ENCODE results near the gene CNGA2.

Gene CNGA2

GRCh38 chrX:151753313-151754046 is 18.9 kb downstream of the CNGA2 start:
- DNase-seq = no peak

GRCh38 chrX:151754047-151754429 is 19.5 kb downstream of the CNGA2 start:
- DNase-seq = no peak

DNA sequence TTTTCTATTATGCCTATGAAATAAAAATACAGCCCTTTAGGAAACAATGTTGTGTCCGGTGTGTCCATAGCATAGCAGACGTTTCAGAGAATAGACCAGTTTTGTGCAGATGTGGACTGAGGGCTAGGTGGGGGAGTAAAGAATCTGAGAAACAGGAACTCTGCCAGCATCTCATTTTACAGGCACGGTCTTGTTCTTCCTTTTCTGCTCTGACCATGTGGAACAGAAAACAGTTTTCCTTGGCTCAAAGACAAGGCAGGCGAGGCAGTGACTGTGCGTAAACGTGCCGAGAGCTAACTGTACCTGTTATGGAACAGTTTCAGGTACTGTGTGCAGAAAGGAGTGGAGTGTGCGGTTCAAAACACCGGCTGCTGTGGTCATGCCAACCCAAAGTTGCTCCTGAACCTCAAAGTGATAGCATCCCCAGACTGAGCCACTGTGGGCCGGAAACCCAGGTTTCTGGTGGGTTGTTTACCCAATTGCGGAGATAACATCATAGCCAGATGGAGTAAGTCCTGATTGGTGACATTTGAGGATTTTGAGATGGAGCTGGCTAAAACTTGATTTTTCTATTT is 20.2 kb downstream of the CNGA2 start:
- DNase-seq = no peak

- no peak for DNase-seq
These were observed 24.6 kb downstream of the CNGA2 start for GRCh38 chrX:151759041-151759708.

DNA sequence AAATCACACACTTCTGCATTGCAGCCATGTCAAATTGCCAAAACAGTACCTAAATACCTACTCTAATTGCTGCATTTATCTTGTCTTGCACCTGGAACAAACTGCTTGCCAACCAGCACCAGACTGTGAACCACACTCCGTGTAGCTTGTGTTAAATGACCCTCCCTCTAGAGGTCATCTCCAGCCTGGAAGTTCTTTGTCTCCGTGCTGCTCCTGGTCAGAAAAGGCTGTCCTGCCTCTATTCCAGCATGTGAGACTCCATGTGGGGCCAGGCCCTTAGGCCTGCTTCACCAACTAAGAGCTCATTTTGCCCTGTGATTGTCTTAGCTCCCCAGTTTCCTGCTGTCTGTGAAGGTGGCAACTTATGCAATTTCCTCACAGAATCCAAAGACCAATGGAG is 28.3 kb downstream of the CNGA2 start:
- no peak for DNase-seq

DNA sequence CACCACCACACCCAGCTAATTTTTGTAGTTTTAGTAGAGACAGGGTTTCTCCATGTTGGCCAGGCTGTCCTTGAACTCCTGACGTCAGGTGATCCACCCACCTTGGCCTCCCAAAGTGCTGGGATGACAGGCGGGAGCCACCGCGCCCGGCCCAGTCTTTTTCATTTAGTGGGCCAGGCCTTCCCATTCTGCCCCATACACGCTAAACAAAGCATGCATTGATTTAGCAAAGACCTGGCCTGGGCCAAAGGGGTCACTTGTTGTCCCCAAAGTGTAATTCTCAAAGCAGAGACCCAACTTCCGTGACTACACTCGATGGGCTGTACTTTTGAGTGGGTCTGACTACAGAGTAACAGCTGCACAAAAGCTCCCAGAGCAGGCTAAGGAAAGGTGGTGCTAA is 29.2 kb downstream of the CNGA2 start:
- DNase-seq = no peak

DNA sequence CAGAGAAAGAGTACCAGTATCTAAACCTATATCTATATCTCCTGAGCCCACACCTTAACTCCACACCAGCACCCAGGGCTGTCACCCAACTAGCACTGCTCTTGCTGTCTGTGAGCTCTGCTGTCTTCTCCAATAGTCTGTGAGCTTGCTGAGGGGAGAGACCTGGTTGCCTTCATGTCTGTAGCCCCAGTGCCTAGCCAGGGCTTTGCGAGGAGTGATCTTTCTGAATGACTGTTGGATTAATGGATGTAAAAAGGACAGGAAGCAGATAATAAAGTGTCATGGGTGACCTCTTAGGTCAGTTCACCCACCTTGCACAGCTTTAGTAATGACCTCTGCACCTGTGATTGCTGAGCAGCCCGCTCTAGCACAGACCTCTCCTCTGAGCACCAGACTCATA is 30.5 kb downstream of the CNGA2 start:
- no peak for DNase-seq

DNA sequence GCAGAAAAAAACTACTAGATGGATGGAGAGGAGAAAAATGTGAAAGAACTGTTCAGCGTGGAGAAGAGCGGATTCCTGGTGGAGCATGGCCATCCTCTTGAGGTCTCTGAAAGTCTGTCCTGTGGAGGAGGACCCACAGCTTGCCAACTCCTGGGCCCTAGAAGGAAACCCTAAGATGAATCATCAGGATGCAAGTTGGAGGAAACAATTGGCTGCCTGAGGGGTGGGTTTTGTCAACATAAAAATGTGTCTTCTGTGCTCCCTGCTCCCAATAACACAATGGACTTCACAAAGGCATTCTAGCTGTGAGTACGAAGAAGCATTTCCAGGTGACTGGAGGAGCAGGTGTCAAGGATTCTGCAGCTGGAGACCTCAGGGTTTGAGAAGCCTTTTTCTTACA is 37.2 kb downstream of the CNGA2 start:
- no peak for DNase-seq

DNA sequence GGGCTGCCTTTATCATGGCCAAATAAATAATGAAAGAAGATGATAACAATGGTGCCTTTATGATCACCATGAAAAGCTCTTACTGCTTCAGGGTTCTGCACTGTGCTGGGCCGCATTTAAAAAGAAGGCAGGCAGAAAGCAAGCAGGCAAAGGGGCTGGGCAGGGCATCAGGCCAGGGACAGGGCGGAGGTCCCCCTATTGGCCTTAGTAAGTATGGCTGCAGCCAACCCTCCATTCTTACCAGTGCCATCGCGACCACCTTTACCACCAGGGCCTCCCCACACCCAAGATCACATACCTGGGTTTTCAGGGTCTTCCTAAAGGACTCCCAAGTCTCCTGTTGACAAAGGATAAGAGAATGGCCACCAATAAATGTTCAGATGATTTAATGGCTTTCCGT is 38.9 kb downstream of the CNGA2 start:
- no peak for DNase-seq

DNA sequence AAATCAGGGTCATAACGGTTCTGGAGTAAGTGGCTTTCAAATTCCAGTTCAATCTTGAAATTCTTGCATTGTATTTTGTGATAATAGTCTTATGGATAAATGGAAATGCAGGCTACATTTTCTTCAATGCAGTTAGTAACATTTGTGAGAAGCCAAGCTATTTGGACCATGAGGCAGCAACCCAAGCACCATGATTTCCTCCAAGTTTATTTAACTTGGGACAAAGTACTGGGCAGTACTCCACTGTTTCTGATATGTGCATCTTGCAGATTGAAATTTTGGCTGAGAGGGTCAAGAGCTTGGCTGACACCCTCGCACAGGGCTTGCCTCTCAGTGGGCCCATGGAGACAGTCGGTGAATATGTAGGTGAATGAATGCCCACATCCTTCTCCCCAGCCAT is 39.9 kb downstream of the CNGA2 start:
- DNase-seq = no peak

- DNase-seq = no peak
These were observed 41.7 kb downstream of the CNGA2 start for GRCh38 chrX:151776181-151776731.

GRCh38 chrX:151776936-151777335 is 42.4 kb downstream of the CNGA2 start:
- DNase-seq = no peak

- no peak for DNase-seq
These were observed 44.7 kb downstream of the CNGA2 start for GRCh38 chrX:151779258-151779657.

DNA sequence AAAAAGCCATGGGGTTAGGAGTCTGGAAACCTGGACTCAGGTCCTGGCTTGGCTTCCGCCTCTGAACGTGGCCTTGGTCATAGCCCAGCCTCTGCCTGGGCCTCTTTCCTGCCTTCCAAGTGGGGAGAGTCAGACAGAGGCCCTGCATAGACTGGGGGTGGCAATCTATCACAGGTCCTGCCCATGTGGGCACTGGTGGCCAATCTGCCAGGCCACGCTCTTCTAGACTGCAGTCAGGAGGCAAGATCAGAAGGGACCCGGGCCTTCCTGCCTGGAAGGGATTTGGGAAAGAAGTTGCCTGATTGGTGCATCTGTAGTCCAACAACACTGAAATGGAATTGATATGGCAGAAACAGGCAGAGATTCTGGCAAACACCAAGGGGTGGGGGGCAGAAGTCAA is 46.1 kb downstream of the CNGA2 start:
- no peak for DNase-seq

- no peak for DNase-seq
These were observed 54.7 kb downstream of the CNGA2 start for GRCh38 chrX:151789179-151789800.

DNA sequence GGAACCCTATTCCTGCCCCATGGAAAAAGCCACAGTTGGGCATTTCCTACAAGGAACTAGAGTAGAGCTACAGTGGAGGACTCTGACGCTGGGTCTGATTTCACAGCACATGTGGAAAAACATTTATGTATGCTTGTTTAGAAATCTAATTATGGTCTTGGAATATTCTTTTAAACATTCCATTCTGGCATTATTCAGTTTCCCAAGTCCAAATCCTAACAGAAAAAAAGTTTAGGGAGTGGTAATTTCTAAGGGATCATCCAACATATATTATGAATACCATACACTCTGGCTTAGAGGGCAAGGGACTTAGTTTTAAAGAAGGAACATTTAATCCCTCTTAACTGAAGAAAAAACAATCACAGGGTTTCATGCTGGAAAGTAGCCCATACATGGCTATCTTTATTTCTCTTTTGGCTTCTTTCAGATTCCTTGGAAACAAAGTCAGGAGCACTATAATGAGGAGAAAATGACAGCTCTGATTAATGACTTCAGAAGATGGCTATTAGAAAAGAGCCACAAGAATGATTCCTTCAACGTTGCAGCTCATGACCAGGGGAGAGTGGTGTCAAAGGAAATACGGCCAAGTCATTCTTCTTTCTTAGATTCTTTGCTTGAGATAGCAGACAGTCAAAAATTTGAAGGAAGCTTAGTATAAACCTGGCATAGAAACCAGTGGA is 56.1 kb downstream of the CNGA2 start:
- no peak for DNase-seq

DNA sequence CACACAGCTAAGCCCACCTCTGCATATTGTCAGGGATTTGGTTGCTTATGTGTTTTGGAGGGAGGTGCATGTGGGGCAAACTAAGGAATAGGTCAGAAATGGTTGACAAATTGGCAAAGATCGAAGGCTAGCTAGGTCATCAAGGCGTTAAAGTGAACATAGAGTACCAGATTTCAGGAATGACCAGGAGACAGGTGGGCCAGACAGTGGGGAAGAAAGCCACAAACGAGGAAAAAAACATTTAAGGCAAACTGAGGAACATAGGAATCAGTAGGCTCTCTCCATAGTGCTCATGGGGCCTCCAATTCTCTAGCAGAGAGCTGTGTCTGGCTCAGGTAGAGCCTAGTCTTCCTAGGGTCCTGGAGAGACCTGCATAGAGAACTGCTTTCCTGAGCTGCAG is 57.4 kb downstream of the CNGA2 start:
- DNase-seq = no peak

DNA sequence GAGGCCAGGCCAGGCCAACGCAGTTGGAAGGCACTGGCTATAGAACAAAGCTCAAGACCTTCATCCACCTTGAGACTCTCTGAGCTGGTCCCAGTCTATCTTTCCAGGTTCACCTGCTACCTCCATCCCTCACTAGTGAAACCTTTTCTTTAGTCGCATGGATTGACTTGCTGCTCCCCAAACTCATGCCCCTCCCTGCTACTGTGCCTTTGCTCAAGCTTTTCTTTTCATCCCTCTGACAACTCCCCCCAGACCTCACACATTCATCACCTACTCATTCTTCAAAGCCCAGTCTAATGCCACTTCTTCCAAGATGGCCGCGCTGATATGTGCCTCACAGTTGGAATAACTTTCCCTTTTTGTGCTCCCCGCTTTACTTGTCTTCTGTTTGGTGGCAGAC is 58.0 kb downstream of the CNGA2 start:
- no peak for DNase-seq

- no peak for DNase-seq
These were observed 59.3 kb downstream of the CNGA2 start for GRCh38 chrX:151793886-151794285.

All from activated CD4-positive, CD25-positive, alpha-beta regulatory T cell (primary cell).